NCI-H128 (cell line): ENCODE measurements around the gene CLCNKA.
A peak's percentile ranks its signal among the peaks of the same experiment; 100 is the strongest.
"Not testable (repeated sequence)": the region's sequence is repeated elsewhere in the genome, so short reads cannot be mapped to it uniquely, and the experiment has no call there.

Experiments
- DNase-seq: peaks from one replicate; lab custom pipeline; 2025; ENCODE audit not compliant: unreplicated experiment; lab: John Stamatoyannopoulos, UW

Gene CLCNKA

GRCh38 chr1:16017076-16017460 lies 4.8 kb upstream of the CLCNKA start:
- no peak for DNase-seq

GRCh38 chr1:16017461-16018303 lies 4.2 kb upstream of the CLCNKA start, which contains the start of gene HSPB7:
HSPB7 (minus strand) TSS chr1:16018043; CDS start chr1:16017963, 80 bp downstream.
- DNase-seq, result no peak

- no peak for DNase-seq
These were observed 3.5 kb upstream of the CLCNKA start for GRCh38 chr1:16018308-16018707.

- no peak for DNase-seq
These were observed 2.8 kb upstream of the CLCNKA start for GRCh38 chr1:16018749-16019643.

- DNase-seq, result no peak
These were observed 2.1 kb upstream of the CLCNKA start for GRCh38 chr1:16019644-16020277.

GRCh38 chr1:16020325-16020724 lies 1.5 kb upstream of the CLCNKA start:
- no peak for DNase-seq

- DNase-seq, result not testable (repeated sequence)
These were observed 958 bp upstream of the CLCNKA start for GRCh38 chr1:16020878-16021277.

GRCh38 chr1:16022393-16022792 lies 557 bp downstream of the CLCNKA start:
- no peak for DNase-seq

- DNase-seq, result no peak
These were observed 1.3 kb downstream of the CLCNKA start for GRCh38 chr1:16023050-16023653.

- DNase-seq, result not testable (repeated sequence)
These were observed 4.5 kb downstream of the CLCNKA start for GRCh38 chr1:16026302-16026701.

GRCh38 chr1:16026723-16027484 lies 5.1 kb downstream of the CLCNKA start:
- DNase-seq, result no peak

GRCh38 chr1:16028237-16029002 lies 6.6 kb downstream of the CLCNKA start:
- no peak for DNase-seq

- DNase-seq, result not testable (repeated sequence)
These were observed 7.1 kb downstream of the CLCNKA start for GRCh38 chr1:16029003-16029268.

- DNase-seq, result no peak
These were observed 7.5 kb downstream of the CLCNKA start for GRCh38 chr1:16029288-16029687.

GRCh38 chr1:16031551-16031950 lies 9.7 kb downstream of the CLCNKA start:
- no peak for DNase-seq

- DNase-seq, result peak; percentile 31
These were observed 10.7 kb downstream of the CLCNKA start for GRCh38 chr1:16032388-16033102.

- DNase-seq, result not testable (repeated sequence)
These were observed 11.3 kb downstream of the CLCNKA start for GRCh38 chr1:16033103-16033632.

- not testable (repeated sequence) for DNase-seq
These were observed 14.6 kb downstream of the CLCNKA start for GRCh38 chr1:16036461-16036860.

- DNase-seq, result no peak
These were observed 16.7 kb downstream of the CLCNKA start for GRCh38 chr1:16038620-16038912.
